MG63 (cell line): ENCODE measurements around the gene SLX9. TPM values are rescaled to one million over a fixed set of nuclear protein-coding genes. Genes with fewer than 3 reads are reported as not detected.
"Not testable (repeated sequence)": the region's sequence is repeated elsewhere in the genome, so short reads cannot be mapped to it uniquely, and the experiment has no call there.

Experiments
- DNase-seq: peaks from one replicate; pipeline ENCODE4 v3.0.0-alpha.2; 2020
- H3K27me3 ChIP-seq: fragments of 250-450 bp; sonication (Bioruptor Pico); 2 replicates; pipeline ENCODE4 v1.5.1; 2020; ENCODE audit warnings: mild to moderate bottlenecking, moderate library complexity
- H3K36me3 ChIP-seq: fragments of 250-450 bp; sonication (Bioruptor Pico); 2 replicates; pipeline ENCODE4 v1.5.1; 2020; ENCODE audit warnings: mild to moderate bottlenecking, moderate library complexity
- H3K4me3 ChIP-seq: fragments of 250-450 bp; sonication (Bioruptor Pico); 2 replicates; pipeline ENCODE4 v1.5.1; 2020; ENCODE audit warnings: mild to moderate bottlenecking, moderate library complexity
- H3K9me3 ChIP-seq: fragments of 250-450 bp; sonication (Bioruptor Pico); 2 replicates; pipeline ENCODE4 v1.5.1; 2020; ENCODE audit warnings: mild to moderate bottlenecking, moderate library complexity
- total RNA-seq: library from RNA; depleted of rRNA; stranded (reverse); fragments of >200 nt; shearing (Covaris generic); gene quantifications from 2 replicates; pipeline ENCODE4 v1.2.3, GENCODE V29; 2014; ENCODE audit warnings: low replicate concordance

SLX9 gene
- total RNA-seq, 1 experiment from 2014 or later, result 55.6 TPM

GRCh38 chr21:45016406-45017038 lies 76.7 kb downstream of the SLX9 start:
- no peak for DNase-seq

GRCh38 chr21:45017039-45017960 lies 77.5 kb downstream of the SLX9 start:
- Histone ChIP-seq H3K36me3 (no peaks in the 10 kb centered on the region), H3K4me3 (no peak overlapping the region), H3K27me3 (no peaks in the 10 kb centered on the region), H3K9me3 (no peaks in the 10 kb centered on the region)
- DNase-seq, result no peak

More at GRCh38 chr21:45016406-45017038, 76.7 kb downstream of the SLX9 start:
- Histone ChIP-seq H3K9me3 (no peaks in the 10 kb centered on the region), H3K27me3 (no peaks in the 10 kb centered on the region), H3K4me3 (no peak overlapping the region), H3K36me3 (no peaks in the 10 kb centered on the region)

GRCh38 chr21:45018131-45019075 lies 78.6 kb downstream of the SLX9 start:
- no peak for DNase-seq
- Histone ChIP-seq H3K9me3 (peaks cover 3% of the 10 kb centered on the region; the same call in 1 of the 2 replicates), H3K4me3 (no peak overlapping the region), H3K27me3 (no peaks in the 10 kb centered on the region), H3K36me3 (no peaks in the 10 kb centered on the region)

- no peak for DNase-seq
- Histone ChIP-seq H3K4me3 (no peak overlapping the region), H3K36me3 (no peaks in the 10 kb centered on the region), H3K9me3 (peaks cover 9% of the 10 kb centered on the region; the same call in 1 of the 2 replicates), H3K27me3 (no peaks in the 10 kb centered on the region)
Measured at GRCh38 chr21:45019076-45019886, 79.5 kb downstream of the SLX9 start.

GRCh38 chr21:45019887-45020537 lies 80.2 kb downstream of the SLX9 start:
- Histone ChIP-seq H3K36me3 (no peaks in the 10 kb centered on the region), H3K9me3 (peaks cover 9% of the 10 kb centered on the region; the same call in 1 of the 2 replicates), H3K27me3 (no peaks in the 10 kb centered on the region), H3K4me3 (no peak overlapping the region)
- DNase-seq, result no peak

GRCh38 chr21:45020629-45021427 lies 81.0 kb downstream of the SLX9 start:
- Histone ChIP-seq H3K9me3 (peaks cover 9% of the 10 kb centered on the region; the same call in 1 of the 2 replicates), H3K4me3 (no peak overlapping the region), H3K27me3 (no peaks in the 10 kb centered on the region), H3K36me3 (no peaks in the 10 kb centered on the region)
- DNase-seq, result no peak

GRCh38 chr21:45021428-45022347 lies 81.9 kb downstream of the SLX9 start:
- no peaks in the 10 kb centered on the region for H3K27me3 ChIP-seq
- peaks cover 9% of the 10 kb centered on the region; the same call in 1 of the 2 replicates for H3K9me3 ChIP-seq
- no peaks in the 10 kb centered on the region for H3K36me3 ChIP-seq
- DNase-seq, result no peak
- no peak overlapping the region for H3K4me3 ChIP-seq

GRCh38 chr21:45022348-45022675 lies 82.5 kb downstream of the SLX9 start:
- peaks cover 9% of the 10 kb centered on the region; the same call in 1 of the 2 replicates for H3K9me3 ChIP-seq
- H3K4me3 ChIP-seq, result no peak overlapping the region
- no peak for DNase-seq
- H3K27me3 ChIP-seq, result no peaks in the 10 kb centered on the region
- H3K36me3 ChIP-seq, result no peaks in the 10 kb centered on the region

- Histone ChIP-seq H3K36me3 (no peaks in the 10 kb centered on the region), H3K27me3 (no peaks in the 10 kb centered on the region), H3K4me3 (no peak overlapping the region), H3K9me3 (peaks cover 9% of the 10 kb centered on the region; the same call in 1 of the 2 replicates)
- DNase-seq, result no peak
Measured at GRCh38 chr21:45022736-45023135, 82.9 kb downstream of the SLX9 start.

- DNase-seq, H3K27me3 ChIP-seq, H3K4me3 ChIP-seq, H3K36me3 ChIP-seq, H3K9me3 ChIP-seq: not testable (repeated sequence)
Measured at GRCh38 chr21:45024516-45024915, 84.7 kb downstream of the SLX9 start.

GRCh38 chr21:45026066-45026745 lies 86.4 kb downstream of the SLX9 start:
- no peak for DNase-seq
- peaks cover 9% of the 10 kb centered on the region; the same call in 1 of the 2 replicates for H3K9me3 ChIP-seq
- no peaks in the 10 kb centered on the region for H3K27me3 ChIP-seq
- H3K36me3 ChIP-seq, result no peaks in the 10 kb centered on the region
- no peak overlapping the region for H3K4me3 ChIP-seq
